NCI-H1092 (cell line): Measurements from ENCODE around the gene ADCY4.
"Not testable (repeated sequence)": the region's sequence is repeated elsewhere in the genome, so short reads cannot be mapped to it uniquely, and the experiment has no call there.

Source experiments
- DNase-seq: peaks from one replicate; lab custom pipeline; 2025; lab: John Stamatoyannopoulos, UW

ADCY4 gene

DNA sequence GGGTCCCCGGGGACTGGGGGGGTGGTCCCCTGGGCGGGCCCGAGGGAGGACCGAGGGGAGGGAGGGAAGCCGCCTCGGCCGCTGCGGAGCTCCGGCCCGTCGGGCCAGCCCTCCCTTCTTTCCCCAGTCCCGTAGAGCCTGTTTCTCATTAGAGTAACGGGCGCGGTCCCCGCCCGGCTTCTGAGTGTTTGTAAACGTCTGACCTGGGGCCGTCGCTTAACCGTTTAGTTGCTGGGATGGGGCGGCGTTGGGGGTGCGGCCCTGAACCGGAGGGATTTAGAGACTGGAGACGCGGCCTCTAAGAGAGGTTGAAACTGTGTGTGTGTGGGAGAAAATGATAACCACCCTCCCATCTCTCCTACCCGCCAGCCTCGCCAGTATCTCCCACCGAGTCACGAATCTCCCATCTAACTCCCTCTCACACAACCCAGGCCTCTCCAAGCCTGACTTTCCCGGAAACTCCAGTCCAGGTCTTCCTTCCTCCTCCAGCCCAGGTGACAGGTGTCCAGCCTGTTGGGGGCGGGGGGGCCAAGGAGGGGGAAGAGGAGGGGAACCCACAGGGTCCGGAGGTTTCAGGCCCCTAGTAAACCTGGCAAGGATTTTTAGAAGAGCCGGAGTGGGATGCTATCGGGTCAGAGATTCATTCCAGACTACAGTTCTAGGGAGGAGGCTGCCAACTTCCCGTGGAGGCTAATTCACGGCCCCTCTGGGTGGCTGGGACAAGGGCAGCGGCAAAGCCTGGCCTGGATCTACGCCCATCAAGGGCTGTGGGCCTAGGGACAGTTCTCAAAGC is 32.0 kb upstream of the ADCY4 start:
- peak; percentile 96 for DNase-seq

DNA sequence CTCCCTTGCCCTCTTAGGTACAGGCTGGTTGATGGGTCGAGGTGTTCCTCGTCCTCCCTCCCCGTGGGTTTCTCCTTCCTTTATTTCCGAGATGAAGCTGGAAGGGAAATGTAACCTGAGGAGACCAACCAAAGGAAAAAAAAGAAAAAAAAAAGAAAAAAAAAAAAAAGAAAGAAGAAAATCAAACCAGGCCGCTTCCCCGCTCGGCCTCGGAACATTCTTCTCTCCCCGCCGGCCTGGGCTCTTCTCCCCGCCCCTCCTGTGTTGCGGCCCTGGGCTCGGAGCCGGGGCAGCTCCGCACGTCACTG is 31.5 kb upstream of the ADCY4 start:
- DNase-seq: no peak

DNA sequence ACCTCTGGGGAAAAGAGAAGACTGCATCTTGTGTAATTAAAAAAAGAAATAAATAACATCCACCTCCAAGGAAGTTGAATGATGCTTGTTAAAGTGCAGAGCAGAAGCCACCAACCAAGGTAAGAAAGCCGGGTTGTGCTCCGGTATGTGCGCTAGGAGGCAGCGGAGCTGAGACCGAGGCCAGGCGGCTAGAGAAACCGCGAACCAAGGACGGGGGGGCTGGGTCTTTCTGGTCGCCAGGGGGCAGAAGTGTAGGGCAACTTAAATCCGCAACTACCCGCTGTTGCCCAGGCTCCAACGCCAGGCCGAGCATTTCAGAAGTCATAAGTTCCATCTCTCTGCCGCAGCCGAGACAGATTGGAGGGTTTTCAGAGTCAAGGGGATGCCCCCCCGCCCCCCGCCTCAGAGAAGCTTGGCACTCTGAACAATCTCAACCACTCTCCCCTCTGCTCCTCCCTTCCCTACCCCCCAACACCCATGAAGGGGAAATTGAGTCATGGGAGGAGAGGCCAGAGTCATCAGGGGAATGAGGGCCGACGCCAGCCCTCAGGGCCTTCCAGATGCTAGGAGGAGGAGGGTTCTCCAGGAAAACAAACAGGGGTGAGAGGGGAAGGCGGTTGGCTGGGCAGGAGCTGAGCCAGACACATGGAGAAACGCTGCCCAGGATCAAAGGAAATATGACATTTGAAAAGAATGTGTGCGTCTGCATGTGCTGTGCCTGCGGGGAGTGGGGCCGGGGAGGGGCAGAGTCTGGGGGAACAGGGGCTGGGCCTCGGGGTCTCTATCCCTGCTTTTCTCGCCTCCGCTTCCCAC is 30.9 kb upstream of the ADCY4 start:
- peak; percentile 88 for DNase-seq

DNA sequence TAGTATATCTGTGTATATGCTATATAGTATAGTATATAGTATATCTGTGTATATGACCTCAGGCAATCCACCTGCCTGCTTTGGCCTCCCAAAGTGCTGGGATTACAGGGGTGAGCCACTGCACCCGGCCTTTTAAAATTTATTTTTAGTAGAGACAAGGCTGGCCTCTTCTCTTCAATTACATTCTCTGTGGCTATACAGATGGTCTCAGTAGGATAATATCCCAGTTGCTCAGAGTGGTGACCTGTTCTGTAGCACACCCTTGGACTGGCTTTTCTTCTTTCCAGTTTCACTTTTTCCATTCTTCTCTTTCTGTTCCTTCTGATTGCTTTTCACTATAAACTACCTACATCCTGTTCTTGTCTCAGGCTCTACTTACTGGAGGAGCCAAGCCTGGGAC is 30.0 kb upstream of the ADCY4 start:
- DNase-seq: no peak

DNA sequence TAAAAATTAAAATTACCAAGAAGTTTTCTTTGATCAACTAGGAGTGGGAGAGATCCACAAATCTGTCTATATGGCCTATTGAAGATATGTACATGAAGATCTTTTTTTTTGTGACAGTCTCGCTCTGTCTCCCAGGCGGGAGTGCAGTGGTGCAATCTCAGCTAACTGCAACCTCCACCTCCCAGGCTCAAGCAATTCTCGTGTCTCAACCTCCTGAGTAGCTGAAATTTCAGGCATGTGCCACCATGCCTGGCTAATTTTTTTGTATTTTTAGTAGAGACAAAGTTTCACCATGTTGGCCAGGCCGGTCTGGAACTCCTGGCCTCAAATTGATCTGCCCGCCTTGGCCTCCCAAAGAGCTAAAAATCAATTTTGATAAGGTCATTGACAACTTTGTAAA is 28.5 kb upstream of the ADCY4 start:
- no peak for DNase-seq

DNA sequence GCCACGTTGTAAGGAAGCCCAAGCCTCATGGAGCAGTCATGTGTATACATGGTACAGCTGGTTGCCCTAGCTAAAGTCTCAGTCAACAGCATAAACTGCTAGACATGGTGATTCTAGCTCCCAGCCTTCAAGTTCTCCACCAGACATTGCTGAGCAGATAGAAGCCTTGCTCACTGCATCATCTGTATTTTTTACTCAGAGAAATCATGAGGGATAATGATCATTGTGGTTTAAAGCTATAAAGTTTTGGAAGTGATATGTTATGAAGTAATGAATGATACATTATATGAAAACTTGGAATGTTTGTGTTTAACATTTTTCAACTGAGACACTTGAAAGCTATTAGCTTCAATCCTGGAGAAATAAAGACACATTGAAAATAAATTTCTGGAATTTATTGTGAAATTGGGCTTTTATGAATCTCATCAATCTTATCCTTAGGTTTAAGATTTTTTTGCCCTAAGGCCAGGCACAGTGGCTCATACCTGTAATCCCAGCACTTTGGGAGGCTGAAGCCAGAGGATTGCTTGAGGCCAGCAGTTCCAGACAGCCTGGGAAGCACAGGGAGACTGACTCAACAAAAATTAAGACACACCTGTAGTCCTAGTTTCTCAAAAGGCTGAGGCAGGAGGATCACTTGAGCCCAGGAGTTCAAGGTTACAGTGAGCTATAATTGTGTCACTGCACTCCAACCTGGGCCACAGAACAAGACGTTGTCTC is 27.5 kb upstream of the ADCY4 start:
- no peak for DNase-seq

DNA sequence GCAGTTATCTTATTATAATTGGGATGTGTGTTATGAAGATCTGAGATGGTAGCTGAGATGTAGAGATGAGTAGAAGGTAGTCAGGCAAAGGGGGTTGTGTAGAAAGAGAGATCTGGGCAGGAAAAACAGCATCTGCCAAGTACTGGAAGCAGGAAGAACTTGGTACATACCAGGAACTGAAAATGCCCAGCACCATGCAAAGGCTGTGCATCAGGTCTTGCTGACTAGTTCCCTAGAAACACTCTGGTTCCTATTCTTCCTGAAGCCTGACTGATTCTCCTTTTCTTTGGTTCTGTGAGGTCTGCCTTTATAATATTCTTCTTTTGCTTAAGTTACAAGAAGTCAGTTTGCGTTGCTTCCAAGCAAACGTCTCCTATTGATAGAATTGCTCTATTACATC is 26.5 kb upstream of the ADCY4 start:
- DNase-seq: no peak

DNA sequence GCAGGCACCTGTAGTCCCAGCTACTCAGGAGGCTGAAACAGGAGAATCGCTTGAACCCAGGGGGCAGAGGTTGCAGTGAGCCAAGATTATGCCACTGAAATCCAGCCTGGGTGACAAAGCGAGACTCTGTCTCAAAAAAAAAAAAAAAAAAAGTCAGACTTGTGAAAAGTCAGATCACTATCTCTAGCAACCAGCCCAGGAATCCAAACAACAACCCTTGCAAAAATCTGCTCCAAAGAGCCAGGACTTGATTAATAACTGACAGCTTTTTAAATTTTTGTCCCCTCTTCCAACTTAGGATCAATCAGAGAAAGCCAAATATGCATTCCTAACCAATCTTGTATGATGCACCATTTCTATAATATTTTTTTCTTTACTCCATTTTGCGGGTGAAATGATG is 25.4 kb upstream of the ADCY4 start:
- no peak for DNase-seq

DNA sequence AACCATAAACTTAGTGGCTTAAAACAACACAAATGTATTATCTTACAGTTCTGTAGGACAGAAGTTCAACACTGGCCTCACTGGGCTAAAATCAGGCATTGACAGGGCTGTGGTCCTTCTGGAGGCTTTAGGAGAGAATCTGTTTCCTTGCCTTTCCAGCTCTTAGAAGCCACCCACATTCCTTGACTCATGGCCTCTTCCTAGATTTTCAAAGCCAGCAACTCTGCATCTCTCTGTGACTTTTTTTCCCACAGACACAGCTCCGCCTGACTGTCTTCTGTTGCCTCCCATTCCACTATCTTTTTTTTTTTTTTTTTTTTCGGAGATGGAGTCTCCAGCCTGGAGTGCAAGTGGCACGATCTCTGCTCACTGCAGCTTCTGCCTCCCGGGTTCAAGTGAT is 21.3 kb upstream of the ADCY4 start:
- no peak for DNase-seq

DNA sequence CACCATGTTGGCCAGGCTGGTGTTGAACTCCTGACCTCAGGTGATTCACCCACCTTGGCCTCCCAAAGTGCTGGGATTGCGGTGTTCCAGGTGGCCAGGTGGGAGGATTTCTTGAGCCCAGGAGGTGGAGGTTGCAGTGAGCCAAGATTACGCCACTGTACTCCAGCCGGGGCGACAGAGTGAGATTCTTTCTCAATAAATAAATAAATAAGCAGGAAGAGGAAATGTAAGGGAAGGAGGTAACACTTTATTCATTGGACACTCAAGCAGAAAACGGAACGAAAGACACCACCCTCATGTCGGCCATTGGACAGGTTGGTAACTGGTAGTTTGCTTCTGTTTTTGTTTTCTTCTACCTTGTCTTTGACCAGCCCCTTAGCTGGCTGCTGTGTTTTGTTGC is 20.1 kb upstream of the ADCY4 start:
- DNase-seq: no peak

DNA sequence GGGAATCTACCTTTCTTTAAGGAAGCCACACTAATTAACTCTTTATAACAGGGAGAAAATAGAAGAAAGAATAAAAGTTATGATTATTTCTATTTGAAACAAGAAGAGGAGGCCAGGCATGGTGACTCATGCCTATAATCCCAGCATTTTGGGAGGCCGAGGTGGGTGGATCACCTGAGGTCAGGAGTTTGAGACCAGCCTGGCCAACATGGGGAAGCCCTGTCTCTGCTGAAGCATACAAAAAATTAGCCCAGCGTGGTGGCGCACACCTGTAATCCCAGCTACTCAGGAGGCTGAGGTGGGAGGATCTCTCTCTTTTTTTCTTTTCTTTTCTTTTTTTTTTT is 19.6 kb upstream of the ADCY4 start:
- not testable (repeated sequence) for DNase-seq

DNA sequence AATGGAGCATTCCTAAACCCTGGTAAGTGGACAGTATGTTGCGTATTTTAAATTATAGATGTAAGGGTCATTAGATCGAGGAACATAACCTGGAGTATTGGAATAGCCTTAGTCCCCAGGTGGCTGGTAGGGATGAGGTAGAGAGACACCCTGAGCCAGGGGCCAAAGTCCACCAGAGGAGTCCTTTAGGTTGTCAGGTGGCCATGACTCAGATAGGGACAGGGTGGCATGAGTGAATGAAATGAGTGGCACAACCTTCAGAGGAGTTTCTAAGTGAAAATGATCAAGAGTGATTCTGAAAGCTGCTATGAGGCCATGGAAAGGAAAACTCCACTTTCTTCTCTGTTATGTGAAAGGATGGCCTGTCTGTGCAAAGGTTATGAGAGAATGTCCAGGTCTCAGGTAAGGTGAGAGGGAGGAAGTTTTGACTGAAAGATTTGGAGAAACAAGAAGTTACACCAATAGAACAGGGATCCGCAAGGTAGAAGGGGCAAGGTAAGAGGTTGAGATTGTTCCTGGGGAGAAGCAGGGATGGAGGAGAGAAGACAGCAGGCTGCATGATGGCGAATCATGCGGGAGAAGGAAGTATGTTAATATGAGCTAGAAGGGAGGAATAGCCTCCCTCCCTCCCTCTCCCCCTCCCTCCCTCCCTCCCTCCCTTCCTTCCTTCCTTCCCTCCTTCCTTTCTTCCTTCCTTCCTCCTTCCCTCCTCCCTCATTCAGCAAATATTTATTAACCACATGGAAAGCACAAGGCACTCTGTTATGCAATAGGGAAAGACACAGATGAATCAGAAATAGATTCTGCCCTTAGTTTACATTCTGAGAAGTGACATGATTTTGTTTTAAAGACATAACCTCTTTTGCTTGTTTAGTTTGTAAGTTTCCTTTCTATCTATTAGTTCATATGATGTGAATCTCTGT is 18.9 kb upstream of the ADCY4 start:
- DNase-seq: no peak

DNA sequence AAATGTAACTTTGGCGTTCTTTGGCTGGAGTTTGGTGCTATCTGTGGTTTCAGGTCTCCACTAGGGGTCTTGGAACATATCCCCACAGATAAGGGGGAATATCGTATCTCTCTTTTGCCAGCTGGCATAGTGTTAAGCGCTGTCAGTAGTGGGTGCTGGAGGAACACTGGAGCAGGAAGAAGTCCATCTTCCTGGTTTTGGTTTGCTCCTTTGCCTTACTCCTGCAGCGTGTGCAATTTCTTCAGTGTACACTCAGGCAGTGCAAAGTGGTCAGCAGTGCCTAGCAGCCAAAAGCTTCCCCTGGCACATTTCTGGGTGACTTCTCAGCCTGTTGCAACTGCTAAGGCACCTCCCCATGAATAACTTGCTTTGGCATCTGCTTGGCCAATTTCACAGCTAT is 16.6 kb upstream of the ADCY4 start:
- no peak for DNase-seq

DNA sequence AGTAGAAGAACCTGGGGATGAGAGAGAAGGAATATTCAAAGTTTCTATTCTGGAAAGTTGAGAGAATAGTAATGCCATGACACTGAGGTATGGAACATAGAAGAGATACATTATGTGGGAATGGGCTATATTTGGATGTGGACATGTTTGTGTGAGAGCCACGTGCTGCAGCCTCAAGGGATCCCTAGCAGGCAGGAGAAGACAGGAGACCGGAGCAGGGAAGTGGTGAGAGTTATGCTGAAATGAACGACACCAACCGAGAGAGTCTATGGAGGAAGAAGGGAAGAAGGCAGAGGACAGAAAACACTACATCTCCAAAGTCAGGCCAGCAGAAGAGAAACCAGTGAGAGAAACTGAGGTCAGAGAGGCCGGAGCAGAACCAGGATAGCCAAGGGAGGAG is 14.9 kb upstream of the ADCY4 start:
- DNase-seq: no peak

DNA sequence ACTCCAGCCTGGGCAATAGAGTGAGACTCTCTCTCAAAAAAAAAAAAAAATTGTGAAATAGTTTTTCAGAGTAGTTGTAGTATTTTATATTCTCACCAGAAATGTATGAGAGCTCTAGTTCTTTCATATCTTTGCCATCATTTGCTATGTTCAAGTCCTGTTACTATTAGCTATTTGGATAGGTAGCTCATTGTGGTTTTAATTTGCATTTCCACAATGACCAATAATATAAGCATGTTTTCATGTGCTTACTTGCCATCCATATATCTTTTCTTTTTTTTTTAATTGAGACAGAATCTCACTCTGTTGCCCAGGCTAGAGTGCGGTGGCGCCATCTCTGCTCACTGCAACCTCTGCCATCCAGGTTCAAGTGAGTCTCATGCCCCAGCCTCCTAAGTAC is 13.3 kb upstream of the ADCY4 start:
- no peak for DNase-seq

DNA sequence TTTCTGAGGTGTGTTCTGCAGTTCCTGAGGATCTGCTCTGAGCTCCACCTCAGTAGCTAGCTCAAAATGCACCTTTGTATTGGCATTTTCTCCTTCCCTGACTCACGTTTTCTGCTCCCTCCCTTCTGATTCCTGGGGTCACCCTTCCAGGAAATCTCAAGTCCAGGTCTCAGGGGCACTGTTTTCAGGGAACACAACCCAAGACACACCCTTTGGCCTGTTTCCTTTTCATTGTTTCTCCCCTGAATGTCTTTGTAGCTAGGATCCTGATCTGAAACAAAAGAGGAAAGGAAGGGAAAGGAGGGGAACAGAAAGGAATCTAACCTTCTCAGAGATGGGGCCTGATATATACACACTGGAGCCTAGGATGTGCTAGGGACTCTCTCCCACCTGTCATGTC is 12.3 kb upstream of the ADCY4 start:
- no peak for DNase-seq

DNA sequence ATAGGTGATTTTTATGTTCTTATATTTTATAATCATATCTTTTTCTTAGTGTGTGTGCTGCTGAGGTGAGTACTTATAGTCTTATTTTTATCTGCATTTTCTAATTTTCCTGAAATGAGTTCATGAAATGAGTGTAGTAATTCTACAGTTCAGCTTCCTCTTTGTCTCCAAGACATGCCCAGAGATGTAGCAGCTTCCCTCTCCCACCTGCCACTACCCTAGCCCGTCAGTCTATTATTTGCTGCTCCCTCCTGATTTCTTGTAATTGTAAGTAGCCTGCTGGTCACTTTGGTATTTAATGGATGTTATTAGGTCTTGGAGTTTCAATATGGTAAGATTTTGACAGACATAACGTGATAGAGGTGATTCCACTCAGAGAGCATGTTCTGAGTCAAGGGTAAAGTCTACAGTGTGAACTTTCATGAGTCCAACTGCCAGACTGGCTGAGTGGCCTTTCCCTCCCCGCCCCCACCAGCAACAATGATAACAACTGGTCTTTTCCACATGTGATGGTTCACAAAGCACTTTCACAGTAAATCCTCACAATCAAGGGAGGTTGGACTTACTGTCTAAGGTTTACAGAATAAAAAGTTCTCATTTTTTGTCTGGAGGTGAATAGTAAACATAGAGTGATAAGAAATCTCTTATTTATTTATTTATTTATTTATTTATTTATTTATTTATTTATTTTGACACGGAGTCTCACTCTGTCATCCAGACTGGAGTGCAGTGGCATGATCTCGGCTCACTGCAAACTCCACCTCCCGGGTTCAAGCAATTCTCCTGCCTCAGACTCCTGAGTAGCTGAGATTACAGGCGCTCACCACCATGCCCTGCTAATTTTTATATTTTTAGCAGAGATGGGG is 9.2 kb upstream of the ADCY4 start:
- no peak for DNase-seq

DNA sequence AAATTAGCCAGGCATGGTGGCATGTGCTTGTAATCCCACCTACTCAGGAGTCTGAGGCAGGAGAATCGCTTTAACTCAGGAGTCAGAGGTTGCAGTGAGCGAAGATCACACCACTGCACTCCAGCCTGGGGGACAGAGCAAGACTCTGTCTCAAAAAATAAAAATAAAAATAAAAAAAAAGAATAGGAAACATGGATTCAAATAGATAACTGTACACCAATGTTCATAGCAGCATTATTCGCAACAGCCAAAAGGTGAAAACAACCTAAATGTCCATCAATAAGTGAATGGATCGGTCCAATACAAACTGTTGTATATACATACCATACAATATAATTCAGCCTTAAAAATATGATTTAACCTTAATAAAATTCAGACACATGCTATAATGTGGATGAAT is 8.0 kb upstream of the ADCY4 start:
- no peak for DNase-seq

DNA sequence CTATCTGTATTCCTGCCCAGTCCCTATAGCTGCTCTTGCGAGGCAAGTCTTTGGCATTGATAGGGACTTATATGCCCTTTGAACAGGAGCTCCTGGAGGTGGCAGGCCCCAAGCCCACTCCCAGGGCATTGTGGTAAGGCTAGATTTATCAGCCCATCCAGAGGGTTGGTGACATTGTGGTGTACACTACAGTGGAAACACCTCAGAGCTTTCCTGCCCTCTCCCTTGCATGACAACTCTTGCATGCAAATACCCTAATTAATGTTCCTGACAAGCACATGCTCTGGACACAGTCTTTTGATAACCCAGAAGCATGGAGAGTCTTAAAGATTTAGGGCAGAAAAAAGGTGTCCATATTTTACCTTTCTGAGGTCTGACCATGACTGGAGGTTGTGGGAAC is 5.7 kb upstream of the ADCY4 start:
- DNase-seq: no peak

DNA sequence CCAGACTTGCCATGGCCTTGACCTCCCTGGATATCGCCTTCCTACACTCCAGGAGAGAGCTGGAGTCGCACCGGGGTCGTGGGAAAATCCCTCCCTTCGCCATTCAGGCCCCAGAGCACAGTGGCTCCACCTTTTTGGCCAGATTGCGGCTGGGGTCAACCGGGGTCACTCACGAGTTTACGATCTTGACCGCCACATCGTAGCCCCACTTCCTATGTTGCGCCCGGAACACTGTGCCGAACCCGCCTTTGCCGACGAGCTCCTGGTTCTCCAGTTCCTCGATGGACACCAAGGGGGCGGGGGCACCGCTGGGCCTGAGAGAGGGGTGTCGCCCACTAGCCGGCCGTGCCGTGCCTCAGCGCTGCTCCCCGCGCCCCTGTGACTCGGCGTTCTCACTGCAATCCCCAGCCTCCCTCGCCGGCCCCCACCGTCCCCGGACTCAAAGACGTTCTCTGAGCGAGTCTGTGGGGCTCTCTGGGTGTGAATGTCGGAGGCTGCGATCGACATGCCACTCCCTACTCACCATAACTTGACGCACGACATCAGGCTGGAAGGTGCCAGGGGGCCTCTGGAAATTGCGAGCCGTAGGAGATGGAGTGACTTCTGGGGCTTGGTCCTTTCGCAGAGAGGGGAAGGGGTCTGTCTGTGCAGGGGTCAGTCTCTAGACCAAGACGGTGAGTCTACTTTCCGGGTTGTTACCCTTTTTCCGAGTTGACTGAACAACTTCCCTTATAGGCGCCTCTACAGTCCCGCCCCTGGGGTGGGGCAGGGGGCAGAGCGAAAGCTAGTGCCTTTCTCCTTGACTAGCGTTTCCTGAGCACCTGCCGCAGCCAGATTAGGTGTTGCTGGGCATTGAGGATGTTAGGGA is 4.6 kb upstream of the ADCY4 start, which contains the start of gene RIPK3:
Gene RIPK3, minus strand, starts transcription at position 708 of the 868 bp plus-strand sequence. Its CDS starts 165 bp downstream, at position 543.
- no peak for DNase-seq
